GM18907 (cell line): ENCODE results near the gene TRMU.
"Not testable (repeated sequence)": the region's sequence is repeated elsewhere in the genome, so short reads cannot be mapped to it uniquely, and the experiment has no call there.

ENCODE experiments used
- ATAC-seq: cut with Tn5 transposase; IDR thresholded peaks from one replicate; pipeline ENCODE4 v1.9.1; 2021; ENCODE audit warnings: mild to moderate bottlenecking, moderate library complexity; ENCODE audit not compliant: unreplicated experiment

Gene TRMU

DNA sequence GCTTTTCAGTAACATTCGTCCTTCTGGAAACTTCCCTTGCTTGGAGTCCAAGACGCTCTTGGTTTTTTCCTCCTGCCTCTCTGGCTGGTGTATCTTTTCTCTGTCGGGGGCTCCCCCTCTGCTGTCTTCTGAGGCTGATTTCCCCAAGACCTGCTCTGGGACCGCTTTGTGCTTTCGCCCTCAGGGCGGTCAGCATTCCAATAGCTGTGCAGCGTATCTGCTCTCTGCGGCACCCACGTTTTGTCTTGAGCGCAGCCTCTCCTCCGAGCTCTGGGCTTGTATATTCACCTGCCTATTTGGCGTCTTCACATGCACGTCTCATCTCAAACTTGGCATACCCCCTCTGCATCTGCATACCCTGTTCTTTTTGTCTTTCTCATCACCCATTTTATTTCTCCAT is 36.4 kb upstream of the TRMU start:
- ATAC-seq = no peak

DNA sequence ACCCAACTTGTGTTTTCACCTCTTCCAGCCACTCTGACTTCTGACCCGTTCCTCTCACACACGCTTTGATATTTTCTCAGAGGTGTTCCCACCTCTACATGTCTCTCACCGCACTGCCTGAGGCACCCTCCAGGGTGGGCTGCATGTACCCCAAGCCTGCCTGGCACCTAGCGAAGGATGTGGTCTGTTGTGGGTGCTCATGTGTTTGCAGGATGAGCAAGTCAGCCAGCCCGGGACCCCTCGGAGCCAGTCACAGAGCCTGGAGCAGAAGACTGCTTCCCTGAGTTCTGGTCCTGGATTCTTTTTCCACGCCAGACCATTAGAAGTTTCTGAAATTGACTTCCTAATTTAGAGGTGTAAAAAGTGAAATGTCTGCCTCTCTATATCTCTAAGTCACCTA is 35.0 kb upstream of the TRMU start:
- no peak for ATAC-seq

GRCh38 chr22:46303347-46303965 is 32.1 kb upstream of the TRMU start:
- no peak for ATAC-seq

DNA sequence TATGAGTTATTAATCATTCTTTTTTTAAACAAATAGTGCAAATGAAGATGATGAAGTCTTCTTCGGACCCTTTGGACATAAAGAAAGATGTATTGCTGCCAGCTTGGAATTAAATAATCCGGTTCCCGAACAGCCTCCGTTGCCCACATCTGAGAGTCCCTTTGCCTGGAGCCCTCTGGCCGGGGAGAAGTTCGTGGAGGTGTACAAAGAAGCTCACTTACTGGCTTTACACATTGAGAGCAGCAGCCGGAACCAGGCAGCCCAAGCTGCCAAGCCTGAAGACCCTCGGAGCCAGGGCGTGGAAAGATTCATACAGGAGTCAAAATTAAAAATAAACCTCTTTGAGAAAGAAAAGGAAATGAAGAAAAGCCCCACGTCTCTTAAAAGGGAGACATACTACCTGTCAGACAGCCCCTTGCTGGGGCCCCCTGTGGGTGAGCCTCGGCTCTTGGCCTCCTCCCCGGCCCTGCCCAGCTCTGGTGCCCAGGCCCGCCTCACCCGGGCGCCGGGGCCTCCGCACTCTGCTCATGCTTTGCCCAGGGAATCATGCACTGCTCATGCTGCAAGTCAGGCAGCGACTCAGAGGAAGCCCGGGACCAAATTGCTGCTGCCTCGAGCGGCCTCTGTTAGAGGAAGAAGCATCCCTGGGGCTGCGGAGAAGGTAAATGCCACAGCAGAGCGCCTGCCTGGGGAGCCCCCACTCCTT is 27.1 kb upstream of the TRMU start:
- ATAC-seq = no peak

- ATAC-seq = no peak
Measured at GRCh38 chr22:46309526-46310085, 25.9 kb upstream of the TRMU start.

DNA sequence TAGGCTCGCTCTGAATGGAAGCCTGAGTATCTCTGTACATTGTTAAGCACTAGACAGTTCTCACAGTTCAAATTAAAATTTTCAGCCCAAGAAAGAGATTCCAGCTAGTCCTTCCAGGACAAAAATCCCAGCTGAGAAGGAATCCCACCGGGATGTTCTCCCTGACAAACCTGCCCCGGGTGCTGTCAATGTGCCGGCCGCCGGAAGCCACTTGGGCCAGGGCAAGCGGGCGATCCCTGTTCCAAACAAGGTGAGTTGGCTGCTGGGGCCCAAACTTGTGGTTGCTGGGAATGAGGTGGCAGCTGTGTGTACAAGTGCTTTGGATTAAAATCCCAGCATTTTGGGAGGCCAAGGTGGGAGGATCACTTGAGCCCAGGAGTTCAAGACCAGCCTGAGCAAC is 23.5 kb upstream of the TRMU start:
- no peak for ATAC-seq

GRCh38 chr22:46312848-46313247 is 22.7 kb upstream of the TRMU start:
- ATAC-seq = not testable (repeated sequence)

DNA sequence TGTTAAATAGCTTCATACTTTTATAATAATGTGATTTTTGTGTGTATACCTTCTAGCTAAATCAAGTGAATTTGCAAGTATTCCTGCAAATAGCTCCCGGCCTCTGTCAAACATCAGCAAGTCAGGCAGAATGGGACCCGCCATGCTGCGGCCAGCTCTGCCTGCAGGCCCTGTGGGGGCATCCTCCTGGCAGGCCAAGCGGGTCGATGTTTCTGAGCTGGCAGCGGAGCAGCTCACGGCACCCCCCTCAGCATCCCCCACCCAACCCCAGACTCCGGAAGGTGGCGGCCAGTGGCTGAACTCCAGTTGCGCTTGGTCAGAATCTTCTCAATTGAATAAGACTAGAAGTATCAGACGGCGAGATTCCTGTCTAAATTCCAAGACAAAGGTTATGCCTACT is 19.5 kb upstream of the TRMU start:
- no peak for ATAC-seq

- no peak for ATAC-seq
Measured at GRCh38 chr22:46317646-46318045, 17.9 kb upstream of the TRMU start.

DNA sequence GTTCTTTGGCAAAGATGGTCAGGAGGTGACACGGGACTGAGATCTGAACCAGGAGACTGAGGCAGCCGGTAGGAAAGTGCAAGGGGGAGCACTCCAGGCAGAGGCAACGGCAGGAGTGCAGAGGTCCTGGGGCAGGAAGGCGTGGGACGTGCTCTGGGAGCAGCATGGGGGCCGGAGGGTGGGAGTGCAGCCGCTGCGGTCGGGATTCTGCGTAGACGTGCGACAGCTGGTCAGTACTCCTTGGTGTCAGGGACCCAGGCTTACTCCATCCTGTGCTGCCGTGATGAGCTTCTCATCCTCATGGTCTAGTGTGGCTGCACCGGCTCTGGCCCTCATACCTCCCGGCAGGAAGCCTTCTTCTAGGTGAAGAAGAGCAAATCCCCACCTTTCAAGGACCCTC is 16.9 kb upstream of the TRMU start:
- ATAC-seq = no peak

DNA sequence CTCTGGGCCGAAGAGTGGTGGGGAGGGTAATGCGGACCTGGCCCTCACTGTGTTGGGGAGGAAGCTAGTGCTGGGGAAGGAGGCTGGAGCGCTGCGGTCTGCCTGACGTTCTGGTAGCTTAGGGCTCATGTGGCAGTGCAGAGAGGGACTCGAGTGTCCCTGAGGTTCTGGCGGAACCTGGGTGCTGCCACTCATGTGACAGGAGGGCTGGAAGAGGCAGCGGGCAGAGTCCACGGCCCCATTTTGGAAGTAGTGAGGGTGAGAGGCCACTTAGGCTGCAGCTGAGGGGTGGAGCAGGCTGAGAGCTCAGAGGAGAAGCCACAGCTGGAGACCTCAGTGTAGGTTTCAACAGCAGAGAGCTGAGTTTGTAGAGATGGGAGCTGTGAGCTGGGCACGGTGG is 16.2 kb upstream of the TRMU start:
- ATAC-seq = no peak

GRCh38 chr22:46320166-46320710 is 15.3 kb upstream of the TRMU start:
- ATAC-seq = no peak

DNA sequence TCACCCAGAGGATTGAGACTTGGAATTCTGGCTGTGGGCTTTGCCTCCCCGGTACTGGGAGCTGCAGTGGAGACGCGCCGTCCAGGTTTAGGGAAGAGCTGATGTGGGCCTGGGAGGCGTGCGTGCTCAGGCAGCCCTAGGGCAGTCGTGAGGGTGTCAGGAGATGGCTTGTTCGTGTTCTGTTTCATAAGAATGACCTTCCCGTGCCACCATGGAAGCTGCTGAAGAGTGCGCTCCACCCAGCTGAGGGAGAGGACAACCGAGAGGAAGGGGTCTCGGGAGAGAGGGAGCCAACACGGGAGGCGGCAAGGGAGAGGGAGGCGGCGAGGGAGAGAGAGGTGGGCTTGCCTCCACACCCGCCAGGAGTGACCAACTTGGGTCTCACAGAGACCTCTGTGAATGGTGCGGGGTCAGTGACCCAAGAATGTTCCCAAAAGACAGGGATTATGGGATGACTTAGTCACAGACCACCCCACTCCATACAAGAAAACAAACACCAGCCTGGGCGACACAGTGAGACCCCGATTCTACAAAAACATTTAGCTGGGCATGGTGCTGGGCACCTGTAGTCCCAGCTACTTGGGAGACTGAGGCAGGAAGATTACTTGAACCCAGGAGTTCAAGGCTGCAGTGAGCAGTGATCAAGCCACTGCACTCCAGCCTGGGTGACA is 14.7 kb upstream of the TRMU start:
- ATAC-seq = no peak

- no peak for ATAC-seq
Measured at GRCh38 chr22:46322711-46323110, 12.8 kb upstream of the TRMU start.

DNA sequence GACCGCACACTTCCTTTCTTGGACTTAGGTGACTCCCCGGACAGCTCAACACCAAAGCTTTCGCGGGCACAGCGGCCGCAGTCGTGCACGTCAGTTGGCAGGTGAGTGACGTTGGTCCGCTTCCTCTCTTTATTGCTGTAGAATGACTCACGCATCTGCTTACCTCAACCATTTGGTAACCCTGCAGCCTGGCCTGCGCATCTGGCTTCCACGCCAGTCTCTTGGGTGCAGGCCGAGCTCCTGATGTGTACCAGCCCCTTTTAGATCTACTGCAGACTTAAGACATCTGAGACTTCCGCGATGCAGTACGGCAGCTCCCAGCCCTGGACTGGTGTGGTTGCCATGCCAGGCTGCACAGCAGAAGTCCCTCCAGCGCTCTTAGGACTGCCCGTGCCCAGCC is 12.4 kb upstream of the TRMU start:
- ATAC-seq = no peak

DNA sequence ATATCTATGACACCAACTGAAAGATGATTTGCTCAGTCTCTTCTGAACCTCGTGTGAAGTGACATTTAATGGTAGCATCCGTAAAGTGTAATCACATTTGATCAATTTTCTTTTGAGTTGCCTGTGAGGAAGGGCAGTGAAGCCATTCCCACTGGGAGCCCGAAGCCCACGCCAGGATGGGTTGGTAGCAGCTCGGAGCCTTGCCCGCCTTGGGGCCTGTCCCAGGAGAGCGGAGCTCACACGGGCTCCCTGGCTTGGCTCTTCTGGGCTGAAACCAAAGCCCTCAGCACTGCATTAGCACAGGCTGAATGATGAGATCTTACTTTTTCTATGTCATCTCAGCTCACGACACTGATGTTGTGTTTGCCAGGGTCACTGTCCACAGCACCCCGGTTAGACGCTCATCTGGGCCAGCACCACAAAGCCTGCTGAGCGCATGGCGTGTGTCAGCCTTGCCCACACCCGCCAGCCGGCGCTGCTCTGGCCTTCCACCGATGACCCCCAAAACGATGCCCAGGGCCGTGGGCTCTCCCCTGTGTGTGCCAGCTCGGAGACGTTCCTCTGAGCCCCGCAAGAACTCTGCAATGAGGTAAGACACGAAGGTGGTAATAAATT is 9.3 kb upstream of the TRMU start:
- no peak for ATAC-seq

- no peak for ATAC-seq
Measured at GRCh38 chr22:46327691-46328465, 7.6 kb upstream of the TRMU start.

GRCh38 chr22:46328797-46329196 is 6.7 kb upstream of the TRMU start:
- ATAC-seq = no peak

GRCh38 chr22:46329616-46330015 is 5.9 kb upstream of the TRMU start:
- ATAC-seq = no peak

DNA sequence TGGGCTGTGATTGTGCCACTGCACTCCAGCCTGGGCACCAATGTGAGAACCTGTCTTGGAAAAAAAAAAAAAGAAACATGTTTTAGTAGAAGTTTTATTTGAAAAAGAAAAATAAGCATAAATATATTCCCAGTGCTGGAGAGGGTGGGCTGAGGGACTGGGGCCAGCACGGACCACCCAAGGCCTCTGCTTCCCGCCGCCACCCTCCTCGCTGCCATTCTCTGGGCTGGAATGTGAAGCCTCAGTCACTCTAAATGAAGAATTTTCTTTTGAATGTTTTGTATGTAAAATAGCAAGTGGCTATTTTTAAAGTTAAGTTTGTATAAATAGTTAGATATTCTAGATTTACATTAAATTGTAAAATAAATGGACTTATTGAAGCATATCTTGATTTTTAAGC is 5.1 kb upstream of the TRMU start:
- ATAC-seq = no peak

DNA sequence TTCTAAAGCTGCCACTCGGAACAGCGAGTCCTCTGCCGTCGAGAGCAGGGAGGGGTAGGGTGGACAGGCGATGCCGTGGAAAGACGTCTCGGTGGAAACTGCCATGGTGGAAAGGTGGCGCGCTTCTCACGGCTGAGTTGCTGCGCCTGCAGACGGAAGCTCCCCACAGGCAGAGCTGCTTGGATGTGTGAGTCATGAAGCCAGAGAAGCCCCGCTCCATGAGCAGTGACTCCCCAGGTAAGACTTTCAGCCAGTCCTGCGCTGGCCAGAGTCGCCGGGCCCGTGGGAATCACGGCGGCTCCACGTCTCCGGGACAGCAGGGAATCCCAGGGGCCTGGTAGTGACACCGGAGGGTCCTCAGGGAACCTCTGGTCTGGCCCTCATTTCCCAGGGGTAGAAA is 4.0 kb upstream of the TRMU start:
- ATAC-seq = no peak
